ENCODE measurements around the gene OVOL1.

The OVOL1 gene

DNA sequence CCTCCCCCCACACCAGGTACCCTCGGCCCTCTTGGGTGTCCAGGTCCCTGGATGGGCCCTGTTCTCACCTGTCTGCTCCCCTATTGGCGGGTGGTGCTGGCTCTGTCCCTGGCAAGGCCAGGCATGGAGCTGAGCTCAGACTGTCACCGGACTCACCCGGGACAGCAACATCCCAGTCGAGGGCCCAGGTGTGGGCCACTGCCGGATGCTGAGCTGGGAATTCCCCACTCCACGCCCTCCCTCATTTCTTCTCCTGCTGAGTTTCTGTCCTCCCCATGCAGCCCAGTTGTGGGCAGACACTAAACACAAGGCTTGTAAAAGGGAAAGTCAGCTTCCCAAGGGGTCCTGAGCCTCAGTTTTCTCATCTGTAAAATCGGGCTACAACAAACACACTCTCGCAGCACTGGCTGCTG, 4.0 kb upstream of the OVOL1 start:
- Histone ChIP-seq H3K27ac (peak overlapping the region; percentile 88), H3K9ac (no peak overlapping the region), H2AFZ (no peak overlapping the region), H3K9me3 (ENCODE audit: control insufficient read depth, low read length) (no peaks in the 10 kb centered on the region), H3K4me1 (peaks cover 4% of the 10 kb centered on the region), H3K36me3 (ENCODE audit: control insufficient read depth, insufficient read depth, low read length) (no peaks in the 10 kb centered on the region), H3K4me2 (ENCODE audit: low read length) (no peak overlapping the region), H3K79me2 (no peaks in the 10 kb centered on the region), H3K27me3 (ENCODE audit: control insufficient read depth, insufficient read depth, low read length) (no peaks in the 10 kb centered on the region), H3K4me3 (ENCODE audit: low read depth, low read length) (no peak overlapping the region)
- TF ChIP-seq, protein P1, sequence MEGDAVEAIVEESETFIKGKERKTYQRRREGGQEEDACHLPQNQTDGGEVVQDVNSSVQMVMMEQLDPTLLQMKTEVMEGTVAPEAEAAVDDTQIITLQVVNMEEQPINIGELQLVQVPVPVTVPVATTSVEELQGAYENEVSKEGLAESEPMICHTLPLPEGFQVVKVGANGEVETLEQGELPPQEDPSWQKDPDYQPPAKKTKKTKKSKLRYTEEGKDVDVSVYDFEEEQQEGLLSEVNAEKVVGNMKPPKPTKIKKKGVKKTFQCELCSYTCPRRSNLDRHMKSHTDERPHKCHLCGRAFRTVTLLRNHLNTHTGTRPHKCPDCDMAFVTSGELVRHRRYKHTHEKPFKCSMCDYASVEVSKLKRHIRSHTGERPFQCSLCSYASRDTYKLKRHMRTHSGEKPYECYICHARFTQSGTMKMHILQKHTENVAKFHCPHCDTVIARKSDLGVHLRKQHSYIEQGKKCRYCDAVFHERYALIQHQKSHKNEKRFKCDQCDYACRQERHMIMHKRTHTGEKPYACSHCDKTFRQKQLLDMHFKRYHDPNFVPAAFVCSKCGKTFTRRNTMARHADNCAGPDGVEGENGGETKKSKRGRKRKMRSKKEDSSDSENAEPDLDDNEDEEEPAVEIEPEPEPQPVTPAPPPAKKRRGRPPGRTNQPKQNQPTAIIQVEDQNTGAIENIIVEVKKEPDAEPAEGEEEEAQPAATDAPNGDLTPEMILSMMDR (IDR thresholded peaks at IDR 0.05), result no peak

DNA sequence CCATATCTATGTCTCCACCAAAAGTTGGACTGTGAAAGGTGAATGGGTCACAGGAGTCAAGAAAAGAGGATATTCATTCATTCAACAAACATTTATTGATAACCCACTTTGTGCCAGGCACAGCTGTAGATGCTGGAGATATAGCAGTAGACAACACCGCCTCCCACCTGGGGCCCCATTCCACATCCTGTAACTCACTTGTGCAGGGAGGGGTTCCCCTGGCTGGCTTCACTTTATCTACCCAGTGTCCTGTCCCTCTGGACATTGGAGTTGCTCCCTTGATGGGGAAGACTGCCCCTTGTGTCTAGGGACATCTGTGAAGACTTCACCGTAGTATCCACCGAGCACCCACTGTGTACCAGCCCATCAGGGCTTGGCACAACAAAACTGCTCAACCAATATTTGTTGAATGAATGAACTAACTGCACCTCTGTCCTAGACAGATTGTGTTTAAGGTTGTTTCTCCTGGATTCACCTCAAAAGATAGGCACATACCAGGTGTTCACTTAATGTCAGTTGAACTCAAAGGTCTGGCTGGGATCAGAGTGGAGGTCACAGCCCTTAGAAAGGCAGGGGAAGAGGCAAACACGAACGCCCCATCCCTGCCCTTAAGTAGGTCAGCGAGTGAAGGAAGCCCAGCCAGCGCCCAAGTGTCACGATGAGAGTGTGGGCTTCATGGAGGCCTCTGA, 1.4 kb upstream of the OVOL1 start:
- H3K9me3 ChIP-seq (ENCODE audit: control insufficient read depth, low read length), result no peaks in the 10 kb centered on the region
- H3K9ac ChIP-seq, result no peak overlapping the region
- no peaks in the 10 kb centered on the region for H3K79me2 ChIP-seq
- no peaks in the 10 kb centered on the region for H3K27me3 ChIP-seq (ENCODE audit: control insufficient read depth, insufficient read depth, low read length)
- no peak overlapping the region for H3K4me2 ChIP-seq (ENCODE audit: low read length)
- H3K4me1 ChIP-seq, result peaks cover 17% of the 10 kb centered on the region
- TF ChIP-seq, protein P1 (IDR thresholded peaks at IDR 0.05), result no peak
- no peak overlapping the region for H2AFZ ChIP-seq
- H3K4me3 ChIP-seq (ENCODE audit: low read depth, low read length), result no peak overlapping the region
- no peaks in the 10 kb centered on the region for H3K36me3 ChIP-seq (ENCODE audit: control insufficient read depth, insufficient read depth, low read length)
- no peak overlapping the region for H3K27ac ChIP-seq

DNA sequence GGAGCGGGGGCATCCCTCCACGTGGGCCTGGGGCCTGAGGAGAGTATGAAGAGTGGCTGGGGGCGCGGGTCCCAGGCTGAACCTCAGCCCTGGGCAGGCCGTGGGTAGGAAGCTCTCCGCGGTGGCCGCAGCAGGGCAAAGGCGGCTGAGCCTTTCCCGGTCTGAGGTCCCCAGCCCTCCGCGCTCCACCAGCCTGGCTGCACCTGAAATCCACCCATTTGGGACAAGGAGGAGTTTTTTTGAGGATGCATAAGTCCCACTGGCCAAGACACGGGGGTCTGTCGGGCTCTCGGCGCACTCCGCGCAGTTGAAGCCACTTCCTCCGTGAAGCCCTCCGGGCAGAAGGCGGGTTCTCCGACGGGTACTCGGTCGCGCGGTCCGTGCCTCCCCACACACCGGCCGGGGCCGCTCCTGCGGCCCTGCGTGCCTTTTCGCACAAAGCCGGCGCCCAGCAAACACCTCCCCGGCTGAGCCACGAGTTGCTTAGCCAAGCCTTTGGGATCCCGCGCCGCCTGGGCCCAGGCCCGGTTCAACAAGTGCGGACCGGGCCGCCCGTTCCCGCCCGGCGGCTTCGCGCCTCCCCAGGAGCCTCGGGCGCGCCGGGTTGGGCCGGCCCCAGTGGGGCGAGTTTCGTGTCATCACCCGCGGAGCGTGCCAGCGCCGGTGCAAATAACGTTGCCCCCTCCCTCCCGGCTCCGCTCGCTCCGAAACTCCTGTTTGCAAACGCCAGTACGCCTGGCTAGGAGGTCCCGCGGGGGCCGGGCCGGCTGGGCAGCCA, 666 bp upstream of the OVOL1 start:
- no peak overlapping the region for H3K27ac ChIP-seq
- H2AFZ ChIP-seq, result peak overlapping the region; percentile 62
- H3K9ac ChIP-seq, result no peak overlapping the region
- peaks cover 2% of the 10 kb centered on the region for H3K79me2 ChIP-seq
- peaks cover 19% of the 10 kb centered on the region for H3K4me1 ChIP-seq
- H3K9me3 ChIP-seq (ENCODE audit: control insufficient read depth, low read length), result no peaks in the 10 kb centered on the region
- no peaks in the 10 kb centered on the region for H3K27me3 ChIP-seq (ENCODE audit: control insufficient read depth, insufficient read depth, low read length)
- H3K4me3 ChIP-seq (ENCODE audit: low read depth, low read length), result no peak overlapping the region
- no peaks in the 10 kb centered on the region for H3K36me3 ChIP-seq (ENCODE audit: control insufficient read depth, insufficient read depth, low read length)
- TF ChIP-seq, protein P1 (IDR thresholded peaks at IDR 0.05), result no peak
- H3K4me2 ChIP-seq (ENCODE audit: low read length), result peak overlapping the region; percentile 51

DNA sequence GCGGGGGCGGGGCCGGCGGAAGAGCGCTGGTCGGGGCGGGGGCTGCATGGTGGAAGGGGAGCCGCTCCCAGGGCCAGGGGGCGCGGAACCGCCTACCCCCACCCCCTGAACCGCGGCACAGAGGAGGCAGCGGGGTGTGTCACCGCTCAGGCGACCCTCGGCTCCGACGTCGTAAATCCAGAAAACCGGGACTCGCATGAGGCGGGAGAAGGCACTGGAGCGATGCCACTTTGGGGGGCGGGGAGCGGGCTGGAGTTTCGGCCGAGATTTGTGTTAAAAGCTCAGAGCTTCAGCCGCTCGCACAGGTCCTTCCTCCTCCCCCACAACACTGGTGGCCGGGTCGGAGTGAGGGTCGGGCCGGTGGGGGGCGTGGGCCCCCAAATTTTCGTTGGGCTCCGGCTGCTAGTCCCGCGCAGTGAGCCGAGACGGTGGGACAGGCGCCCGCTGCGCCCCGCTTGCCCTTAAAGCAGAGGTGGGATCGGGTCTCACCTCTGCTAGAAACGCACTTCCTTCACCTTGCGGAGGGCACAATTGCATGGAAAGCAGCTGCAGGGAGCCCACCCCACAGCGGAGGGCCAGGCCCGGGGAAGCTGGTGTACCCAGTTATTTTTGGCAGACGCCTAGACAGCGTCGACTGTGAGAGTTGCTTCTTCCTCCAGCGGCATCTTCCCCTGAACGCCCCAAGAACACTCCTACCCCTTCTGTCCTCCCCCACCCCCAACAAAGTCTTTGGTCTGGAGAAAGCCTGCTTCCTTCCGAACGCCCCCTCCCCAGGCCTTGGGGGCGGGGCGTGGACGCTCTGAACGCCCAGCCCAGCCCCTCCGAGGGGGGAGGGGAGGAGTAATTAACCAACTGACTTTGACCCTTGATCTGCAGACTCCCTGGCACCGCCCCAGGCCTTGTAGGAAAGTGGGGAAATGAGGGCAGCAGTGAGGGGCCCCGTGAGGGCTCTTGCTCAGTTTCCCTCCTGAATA, 1.1 kb downstream of the OVOL1 start:
- peaks cover 15% of the 10 kb centered on the region for H3K79me2 ChIP-seq
- H2AFZ ChIP-seq, result peak overlapping the region; percentile 28
- peaks cover 14% of the 10 kb centered on the region for H3K4me1 ChIP-seq
- TF ChIP-seq, protein P1 (IDR thresholded peaks at IDR 0.05), result no peak
- no peaks in the 10 kb centered on the region for H3K9me3 ChIP-seq (ENCODE audit: control insufficient read depth, low read length)
- H3K4me3 ChIP-seq (ENCODE audit: low read depth, low read length), result peak overlapping the region; percentile 75
- no peaks in the 10 kb centered on the region for H3K36me3 ChIP-seq (ENCODE audit: control insufficient read depth, insufficient read depth, low read length)
- peak overlapping the region; percentile 85 for H3K27ac ChIP-seq
- no peak overlapping the region for H3K9ac ChIP-seq
- H3K27me3 ChIP-seq (ENCODE audit: control insufficient read depth, insufficient read depth, low read length), result no peaks in the 10 kb centered on the region
- H3K4me2 ChIP-seq (ENCODE audit: low read length), result peak overlapping the region; percentile 73
